Fibroblast of skin of abdomen (primary cell): Measurements from ENCODE around the gene GSK3A.

ENCODE experiments used
- DNase-seq: peaks from one replicate; pipeline ENCODE4 v3.0.0-alpha.2; 2013

GSK3A gene

DNA sequence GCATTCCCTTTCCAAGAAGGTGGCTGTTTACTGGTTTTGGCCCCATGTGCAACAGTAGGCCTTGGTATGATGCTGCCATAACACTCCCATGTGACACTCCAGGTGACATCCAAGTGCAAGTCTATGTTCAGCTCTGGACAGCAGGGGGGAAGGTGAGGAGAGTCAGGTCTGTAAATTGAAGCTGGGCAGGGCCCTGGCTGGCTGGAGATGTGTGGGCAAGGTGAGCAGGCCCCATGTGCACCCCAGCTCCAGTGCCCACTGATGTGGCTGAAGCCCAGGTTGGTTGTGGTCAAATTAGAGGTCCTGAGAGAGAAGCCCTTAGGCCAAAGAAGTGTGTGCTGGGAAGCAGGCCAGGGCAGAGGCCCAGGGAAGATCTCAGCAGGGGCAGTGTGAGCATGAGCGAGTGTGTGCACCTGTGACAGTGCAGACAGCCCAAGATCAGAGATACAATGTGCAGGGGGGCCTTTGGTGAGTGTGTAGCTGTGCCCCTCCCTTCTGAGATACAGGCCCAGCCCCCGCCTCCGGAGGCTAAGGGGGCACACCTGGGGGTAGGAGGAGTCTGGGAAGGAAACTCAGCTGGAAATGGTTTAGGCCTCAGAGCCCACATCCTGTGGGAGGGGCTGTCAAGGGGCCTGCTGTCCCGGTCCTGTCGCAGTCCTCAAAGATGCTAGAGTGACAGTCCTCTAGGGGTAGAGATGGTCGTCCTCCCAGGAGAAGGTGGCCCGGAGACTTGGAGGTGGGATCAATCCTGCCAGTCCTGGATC, 43.5 kb downstream of the GSK3A start:
- DNase-seq = no peak

- no peak for DNase-seq
These were observed 45.0 kb downstream of the GSK3A start for GRCh38 chr19:42197375-42197817.

- no peak for DNase-seq
These were observed 46.1 kb downstream of the GSK3A start for GRCh38 chr19:42196011-42197001.

GRCh38 chr19:42193706-42194105, 48.7 kb downstream of the GSK3A start:
- no peak for DNase-seq

DNA sequence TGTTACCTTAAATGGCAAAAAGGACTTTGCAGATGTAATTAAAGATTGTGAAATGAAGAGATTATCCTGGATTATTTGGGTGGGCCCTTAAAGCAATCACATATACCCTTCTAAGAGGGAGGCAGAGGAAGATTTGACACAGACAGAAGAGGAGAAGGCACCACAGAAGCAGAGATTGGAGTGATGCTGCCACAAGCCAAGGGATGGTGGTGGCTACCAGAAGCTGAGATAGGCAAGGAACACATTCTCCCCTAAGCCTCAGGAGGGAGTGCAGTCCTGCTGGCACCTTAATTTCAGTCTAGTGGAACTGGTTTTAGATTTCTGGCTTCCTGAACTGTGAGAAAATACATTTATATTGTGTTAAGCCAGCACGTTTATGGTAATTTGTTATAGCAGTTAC, 49.1 kb downstream of the GSK3A start:
- no peak for DNase-seq

GRCh38 chr19:42191855-42192254, 50.5 kb downstream of the GSK3A start:
- peak; percentile 70 for DNase-seq

DNA sequence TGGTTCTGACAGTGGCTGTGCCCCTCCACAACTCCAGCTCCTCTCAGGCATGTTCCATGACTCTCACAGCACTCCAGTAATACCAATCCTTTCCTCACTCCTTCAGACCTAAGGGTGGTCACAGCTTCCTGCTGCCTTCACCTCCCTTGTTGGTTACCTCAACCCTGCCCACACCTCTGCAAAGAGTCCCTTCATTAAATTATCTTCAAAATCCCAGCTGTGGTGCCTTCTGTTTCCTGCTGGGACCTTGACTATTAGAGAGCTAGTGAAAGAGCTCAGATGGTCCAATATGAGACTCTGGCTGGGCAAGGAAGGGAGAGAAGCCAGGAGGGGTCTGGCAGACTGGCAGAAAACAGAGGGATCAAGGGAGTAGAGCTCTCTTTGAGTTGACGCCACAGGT, 51.1 kb downstream of the GSK3A start:
- no peak for DNase-seq

GRCh38 chr19:42189133-42189532, 53.3 kb downstream of the GSK3A start:
- no peak for DNase-seq

- no peak for DNase-seq
These were observed 53.7 kb downstream of the GSK3A start for GRCh38 chr19:42188665-42189064.

- peak; percentile 68 for DNase-seq
These were observed 57.1 kb downstream of the GSK3A start for GRCh38 chr19:42185277-42185676.

- DNase-seq = peak; percentile 91
These were observed 58.0 kb downstream of the GSK3A start for GRCh38 chr19:42184401-42184861.
